Measurements from ENCODE around the gene CDK7.

DNA sequence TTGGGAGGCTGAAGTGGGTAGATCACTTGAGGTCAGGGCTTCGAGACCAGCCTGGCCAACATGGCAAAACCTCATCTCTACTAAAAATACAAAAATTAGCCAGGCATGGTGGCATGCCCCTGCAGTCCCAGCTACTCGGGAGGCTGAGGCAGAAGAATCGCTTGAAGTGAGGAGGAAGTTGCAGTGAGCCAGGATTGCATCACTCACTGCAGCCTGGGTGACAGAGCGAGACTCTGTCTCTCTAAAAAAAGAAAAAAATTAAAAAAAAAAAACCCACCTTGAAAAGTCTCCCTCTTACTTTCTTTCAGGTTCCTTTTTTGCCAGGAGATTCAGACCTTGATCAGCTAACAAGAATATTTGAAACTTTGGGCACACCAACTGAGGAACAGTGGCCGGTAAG, 34.2 kb downstream of the CDK7 start:
- TF ChIP-seq, protein P1, sequence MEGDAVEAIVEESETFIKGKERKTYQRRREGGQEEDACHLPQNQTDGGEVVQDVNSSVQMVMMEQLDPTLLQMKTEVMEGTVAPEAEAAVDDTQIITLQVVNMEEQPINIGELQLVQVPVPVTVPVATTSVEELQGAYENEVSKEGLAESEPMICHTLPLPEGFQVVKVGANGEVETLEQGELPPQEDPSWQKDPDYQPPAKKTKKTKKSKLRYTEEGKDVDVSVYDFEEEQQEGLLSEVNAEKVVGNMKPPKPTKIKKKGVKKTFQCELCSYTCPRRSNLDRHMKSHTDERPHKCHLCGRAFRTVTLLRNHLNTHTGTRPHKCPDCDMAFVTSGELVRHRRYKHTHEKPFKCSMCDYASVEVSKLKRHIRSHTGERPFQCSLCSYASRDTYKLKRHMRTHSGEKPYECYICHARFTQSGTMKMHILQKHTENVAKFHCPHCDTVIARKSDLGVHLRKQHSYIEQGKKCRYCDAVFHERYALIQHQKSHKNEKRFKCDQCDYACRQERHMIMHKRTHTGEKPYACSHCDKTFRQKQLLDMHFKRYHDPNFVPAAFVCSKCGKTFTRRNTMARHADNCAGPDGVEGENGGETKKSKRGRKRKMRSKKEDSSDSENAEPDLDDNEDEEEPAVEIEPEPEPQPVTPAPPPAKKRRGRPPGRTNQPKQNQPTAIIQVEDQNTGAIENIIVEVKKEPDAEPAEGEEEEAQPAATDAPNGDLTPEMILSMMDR (IDR thresholded peaks at IDR 0.05), result no peak
- TF ChIP-seq POLR2A (IDR thresholded peaks at IDR 0.05), result no peak
